Stimulated activated CD4-positive, alpha-beta T cell treated with anti-CD3 and anti-CD28 coated beads, Interleukin-12 subunit alpha, Interleukin-12 subunit beta, amount 100 ng/mL, for 48 hours (primary cell): ENCODE measurements around the gene MAP3K19.
"Not testable (repeated sequence)": the region's sequence is repeated elsewhere in the genome, so short reads cannot be mapped to it uniquely, and the experiment has no call there.

ENCODE experiments used
- DNase-seq, 3 donors: peaks; one replicate each; pipeline ENCODE4 v3.0.0-alpha.2; 2020; ENCODE audit warnings: low read depth in 2 of 3, low spot score in 1 of 3

The MAP3K19 gene

GRCh38 chr2:135052042-135052876 is 5.0 kb upstream of the MAP3K19 start, which contains the start of gene RAB3GAP1:
TSS of gene RAB3GAP1 (plus strand) at chr2:135052292. CDS start at chr2:135052308, 16 bp downstream.
- peak; percentile 83 to 91 (median 86) for DNase-seq

- no peak for DNase-seq
These were observed 3.4 kb upstream of the MAP3K19 start for GRCh38 chr2:135050684-135051083.

GRCh38 chr2:135050132-135050531 is 2.9 kb upstream of the MAP3K19 start:
- no peak for DNase-seq

GRCh38 chr2:135048122-135048521 is 875 bp upstream of the MAP3K19 start:
- no peak for DNase-seq

GRCh38 chr2:135043345-135043744 is 3.9 kb downstream of the MAP3K19 start:
- DNase-seq, result peak in 2 of 3 donors; percentile 15 to 20

- no peak for DNase-seq
These were observed 9.4 kb downstream of the MAP3K19 start for GRCh38 chr2:135037831-135038230.

GRCh38 chr2:135033216-135033615 is 14.0 kb downstream of the MAP3K19 start:
- not testable (repeated sequence) for DNase-seq

- no peak for DNase-seq
These were observed 16.4 kb downstream of the MAP3K19 start for GRCh38 chr2:135030826-135031225.

- DNase-seq, result no peak
These were observed 17.6 kb downstream of the MAP3K19 start for GRCh38 chr2:135029481-135030134.

- no peak for DNase-seq
These were observed 23.3 kb downstream of the MAP3K19 start for GRCh38 chr2:135023886-135024485.

GRCh38 chr2:135022952-135023880 is 24.0 kb downstream of the MAP3K19 start:
- DNase-seq, result peak in 1 of 3 donors; percentile 3

- DNase-seq, result no peak
These were observed 25.6 kb downstream of the MAP3K19 start for GRCh38 chr2:135021618-135022017.

GRCh38 chr2:135011633-135012032 is 35.6 kb downstream of the MAP3K19 start:
- no peak for DNase-seq

GRCh38 chr2:135010200-135010942 is 36.9 kb downstream of the MAP3K19 start:
- DNase-seq, result no peak

GRCh38 chr2:135009339-135009738 is 37.9 kb downstream of the MAP3K19 start:
- DNase-seq, result no peak

- no peak for DNase-seq
These were observed 41.5 kb downstream of the MAP3K19 start for GRCh38 chr2:135005753-135006152.

- DNase-seq, result peak; percentile 60 to 73 (median 67)
These were observed 43.1 kb downstream of the MAP3K19 start for GRCh38 chr2:135004005-135004746.

GRCh38 chr2:135002836-135003235 is 44.4 kb downstream of the MAP3K19 start:
- DNase-seq, result no peak

GRCh38 chr2:134999521-134999920 is 47.7 kb downstream of the MAP3K19 start:
- no peak for DNase-seq
